Skeletal muscle satellite cell (primary cell): ENCODE results near the gene SEC61G.
A peak's percentile ranks its signal among the peaks of the same experiment; 100 is the strongest.

Experiments
- H3K27me3 ChIP-seq: 2 replicates; pipeline ENCODE4 v1.7.0; 2013; ENCODE audit warnings: low read length; ENCODE audit not compliant: control insufficient read depth, insufficient read depth
- H3K36me3 ChIP-seq: 2 replicates; pipeline ENCODE4 v1.7.0; 2013; ENCODE audit warnings: mild to moderate bottlenecking, control low read depth, low read length; ENCODE audit not compliant: insufficient read depth
- H3K4me1 ChIP-seq: 2 replicates; pipeline ENCODE4 v1.7.0; 2013; ENCODE audit warnings: low read length; ENCODE audit not compliant: control insufficient read depth, insufficient read depth
- H3K4me2 ChIP-seq: 2 replicates; pipeline ENCODE4 v1.7.0; 2013; ENCODE audit warnings: mild to moderate bottlenecking, low read length
- H3K4me3 ChIP-seq: 2 replicates; pipeline ENCODE4 v1.7.0; 2013; ENCODE audit warnings: low read length
- H3K9ac ChIP-seq: 2 replicates; pipeline ENCODE4 v1.7.0; 2013; ENCODE audit warnings: mild to moderate bottlenecking, low read depth, low read length, moderate library complexity
- H3K9me3 ChIP-seq: replicated peaks from 2 replicates; pipeline ENCODE4 v1.7.0; 2013; ENCODE audit warnings: mild to moderate bottlenecking, control low read depth, low read length

Gene SEC61G

DNA sequence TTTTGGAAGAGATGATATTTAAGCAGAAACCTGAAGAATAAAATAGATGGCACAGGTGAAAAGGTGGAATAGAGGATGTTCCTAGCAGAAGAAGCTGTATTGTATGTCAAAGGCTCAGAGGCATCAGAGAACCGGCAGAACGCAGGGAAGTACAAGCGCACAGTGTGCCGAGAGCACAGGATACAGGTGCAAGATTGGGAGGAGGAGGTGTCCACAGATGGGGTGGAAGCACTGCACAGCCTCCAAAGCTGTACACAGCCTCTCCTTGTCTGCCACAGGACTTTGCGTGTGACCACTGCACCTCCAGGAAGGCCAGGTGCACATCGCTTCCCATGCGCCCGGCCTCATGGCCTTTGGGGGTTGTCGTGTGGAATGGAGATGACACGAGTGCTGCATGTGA, 23.3 kb upstream of the SEC61G start:
- H3K4me3 ChIP-seq: no peak overlapping the region
- H3K36me3 ChIP-seq: no peaks in the 10 kb centered on the region
- no peak overlapping the region for H3K4me2 ChIP-seq
- no peaks in the 10 kb centered on the region for H3K27me3 ChIP-seq
- no peak overlapping the region for H3K9ac ChIP-seq
- no peaks in the 10 kb centered on the region for H3K9me3 ChIP-seq
- H3K4me1 ChIP-seq: no peaks in the 10 kb centered on the region

DNA sequence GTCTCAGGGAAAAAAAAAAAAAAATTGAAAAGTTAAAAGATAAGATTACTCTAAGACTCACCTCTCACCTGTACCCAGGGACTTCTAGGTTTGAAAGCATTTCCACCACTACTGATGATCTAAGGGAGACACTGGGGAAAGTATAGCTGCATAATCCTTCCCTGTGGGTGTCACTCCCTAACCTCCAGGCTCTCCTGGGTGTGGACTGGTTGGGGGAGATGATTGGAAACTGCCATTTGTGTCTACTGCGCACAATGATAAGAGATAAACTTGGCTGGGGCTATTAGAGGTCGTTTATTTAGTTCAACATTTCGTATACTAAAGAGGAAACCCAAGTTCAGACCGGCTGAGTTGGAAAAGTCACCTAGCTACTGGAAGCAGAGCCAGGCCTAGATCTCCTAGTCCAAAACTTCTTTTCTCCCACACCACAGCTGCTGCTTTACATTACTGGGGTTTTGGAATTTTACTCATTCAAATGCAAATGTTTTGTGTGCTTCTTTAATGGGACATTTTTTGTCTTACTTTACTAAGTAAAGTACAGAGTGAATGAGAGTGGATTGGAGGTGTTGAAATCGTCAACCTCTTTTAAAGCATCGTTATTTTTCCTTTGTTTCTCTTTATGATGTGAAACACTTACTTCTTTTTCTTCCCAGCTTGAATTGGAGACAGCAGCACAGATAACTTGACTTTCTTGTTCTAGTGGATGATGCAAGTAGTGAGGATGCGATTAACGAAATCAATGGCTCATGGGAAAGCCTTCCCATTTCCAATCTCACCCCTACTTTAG, 22.3 kb upstream of the SEC61G start:
- Histone ChIP-seq H3K9me3 (no peaks in the 10 kb centered on the region), H3K27me3 (no peaks in the 10 kb centered on the region), H3K4me1 (no peaks in the 10 kb centered on the region), H3K36me3 (no peaks in the 10 kb centered on the region), H3K4me2 (no peak overlapping the region), H3K4me3 (no peak overlapping the region), H3K9ac (no peak overlapping the region)

DNA sequence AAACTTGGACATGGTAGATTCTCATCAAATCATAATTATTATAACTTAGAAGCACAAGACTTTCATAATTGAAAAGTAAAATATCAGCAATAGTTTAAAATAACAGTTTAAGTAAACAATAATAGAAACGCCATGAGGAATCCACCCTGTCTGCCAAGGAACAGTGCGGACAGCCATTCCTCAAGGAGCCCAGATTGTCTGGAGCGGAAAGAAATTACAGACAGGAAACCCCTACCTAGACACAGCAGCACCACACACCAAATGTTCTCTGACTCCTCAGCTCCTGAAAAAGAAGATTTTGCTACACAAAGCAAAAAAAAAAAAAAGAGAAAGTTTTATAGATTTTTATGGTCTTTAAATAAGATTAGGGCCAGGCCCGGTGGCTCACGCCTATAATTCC, 21.5 kb upstream of the SEC61G start:
- no peak overlapping the region for H3K9ac ChIP-seq
- no peaks in the 10 kb centered on the region for H3K4me1 ChIP-seq
- H3K9me3 ChIP-seq: no peaks in the 10 kb centered on the region

DNA sequence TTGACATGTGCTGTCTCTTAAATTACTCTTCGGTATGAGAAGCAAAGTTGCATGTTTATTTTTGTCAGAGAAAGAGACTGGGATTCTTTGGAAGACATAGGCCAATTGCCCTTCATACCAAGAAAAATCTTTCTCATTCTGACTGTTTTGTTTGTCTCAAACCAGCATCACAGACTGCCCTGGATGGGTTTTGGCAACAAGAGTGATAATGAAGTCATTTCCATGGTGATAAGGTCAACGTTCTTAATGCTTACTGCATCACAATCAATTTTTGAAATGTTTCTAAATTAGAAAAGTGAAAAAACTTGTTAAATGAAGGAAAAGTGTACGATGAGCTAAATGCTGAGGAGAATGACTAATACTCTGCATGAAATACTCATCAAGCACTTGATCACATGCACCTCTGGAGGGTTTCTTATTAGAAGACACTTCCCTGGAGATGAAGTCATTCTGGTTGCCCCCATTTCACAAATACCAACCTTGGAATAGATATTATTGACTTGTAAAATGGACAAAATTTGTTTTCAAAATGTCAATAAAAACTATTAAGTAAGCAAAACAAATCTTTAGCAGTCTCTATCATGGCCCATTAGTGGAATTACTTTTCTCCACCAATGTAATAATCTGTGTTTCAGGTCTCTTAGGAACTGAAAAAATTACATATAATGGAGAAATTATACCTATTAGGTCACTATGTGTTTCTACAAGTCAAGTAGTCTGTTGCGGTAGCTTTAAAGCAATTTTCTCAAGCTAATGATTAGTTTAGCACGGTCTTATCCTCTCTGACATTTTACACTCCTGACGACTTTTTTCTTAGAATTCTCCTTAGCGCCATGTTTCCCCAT, 19.9 kb upstream of the SEC61G start:
- no peak overlapping the region for H3K4me2 ChIP-seq
- no peaks in the 10 kb centered on the region for H3K27me3 ChIP-seq
- H3K36me3 ChIP-seq: no peaks in the 10 kb centered on the region
- H3K4me3 ChIP-seq: no peak overlapping the region
- H3K9ac ChIP-seq: no peak overlapping the region
- H3K4me1 ChIP-seq: no peaks in the 10 kb centered on the region
- H3K9me3 ChIP-seq: no peaks in the 10 kb centered on the region

More for the DNA sequence above, 21.5 kb upstream of the SEC61G start:
- no peaks in the 10 kb centered on the region for H3K27me3 ChIP-seq
- no peaks in the 10 kb centered on the region for H3K36me3 ChIP-seq
- no peak overlapping the region for H3K4me3 ChIP-seq
- H3K4me2 ChIP-seq: no peak overlapping the region

DNA sequence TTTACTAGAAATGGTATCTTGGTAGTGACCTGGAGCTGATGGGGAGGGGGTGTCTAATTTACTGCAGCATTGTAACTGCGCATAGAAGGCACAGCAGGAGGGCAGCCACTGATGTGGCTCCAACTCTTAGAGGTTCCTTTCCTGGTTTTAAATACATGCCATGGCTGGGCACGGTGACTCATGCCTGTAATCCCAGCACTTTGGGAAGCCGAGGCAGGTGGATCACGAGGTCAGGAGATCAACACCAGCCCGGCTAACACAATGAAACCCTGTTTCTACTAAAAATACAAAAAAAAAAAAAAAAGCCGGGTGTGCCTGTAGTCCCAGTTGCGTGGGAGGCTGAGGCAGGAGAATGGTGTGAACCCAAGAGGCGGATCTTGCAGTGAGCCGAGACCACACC, 19.2 kb upstream of the SEC61G start:
- no peaks in the 10 kb centered on the region for H3K36me3 ChIP-seq
- H3K4me2 ChIP-seq: no peak overlapping the region
- no peak overlapping the region for H3K9ac ChIP-seq
- H3K9me3 ChIP-seq: no peaks in the 10 kb centered on the region
- no peaks in the 10 kb centered on the region for H3K27me3 ChIP-seq
- H3K4me3 ChIP-seq: no peak overlapping the region
- H3K4me1 ChIP-seq: no peaks in the 10 kb centered on the region

DNA sequence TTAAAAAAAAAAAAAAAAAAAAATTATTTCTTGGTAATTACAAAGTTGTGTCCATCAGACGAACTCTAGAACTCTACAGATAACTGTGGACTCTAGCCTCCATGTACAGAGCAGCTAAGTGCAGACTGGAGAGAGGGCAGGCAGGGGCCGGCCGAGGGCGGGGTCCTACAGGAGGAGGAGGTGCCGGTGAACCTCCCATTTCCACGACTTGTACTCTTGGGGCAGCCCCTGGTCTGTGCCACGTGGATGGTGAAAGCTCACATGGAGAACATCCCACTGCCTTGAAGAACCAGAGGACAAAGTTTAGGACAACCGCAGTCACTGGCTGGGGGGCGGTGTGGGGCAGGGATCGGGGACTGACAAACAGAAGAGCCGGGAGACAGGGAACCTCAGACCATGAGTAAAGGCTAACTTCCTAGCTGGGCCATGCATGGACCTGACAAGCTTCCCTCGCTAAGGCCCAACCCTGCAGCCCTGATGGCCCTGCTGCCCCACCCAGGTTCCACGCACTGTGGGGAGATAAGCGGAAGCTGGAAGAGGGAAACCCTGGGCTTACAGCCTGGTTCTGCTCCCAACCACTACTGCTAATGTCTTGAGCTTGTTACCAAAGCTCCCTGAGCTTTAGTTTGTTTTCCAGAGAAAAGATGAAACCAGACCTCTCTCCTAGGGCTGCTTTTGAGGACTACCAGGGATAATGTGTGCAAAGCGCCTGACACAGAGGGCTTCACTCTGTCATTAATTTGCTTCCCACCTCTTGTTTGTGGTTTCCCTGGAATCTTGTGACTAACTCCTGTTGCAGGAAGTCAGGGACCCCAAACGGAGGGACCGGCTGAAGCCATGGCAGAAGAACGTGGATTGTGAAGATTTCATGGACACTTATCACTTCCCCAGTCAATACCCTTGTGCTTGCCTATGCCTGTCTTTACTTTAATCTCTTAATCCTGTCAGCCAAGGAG, 16.1 kb upstream of the SEC61G start:
- H3K9me3 ChIP-seq: no peaks in the 10 kb centered on the region
- no peaks in the 10 kb centered on the region for H3K27me3 ChIP-seq
- no peak overlapping the region for H3K4me3 ChIP-seq
- H3K9ac ChIP-seq: no peak overlapping the region
- H3K4me1 ChIP-seq: no peaks in the 10 kb centered on the region
- H3K36me3 ChIP-seq: no peaks in the 10 kb centered on the region
- no peak overlapping the region for H3K4me2 ChIP-seq

DNA sequence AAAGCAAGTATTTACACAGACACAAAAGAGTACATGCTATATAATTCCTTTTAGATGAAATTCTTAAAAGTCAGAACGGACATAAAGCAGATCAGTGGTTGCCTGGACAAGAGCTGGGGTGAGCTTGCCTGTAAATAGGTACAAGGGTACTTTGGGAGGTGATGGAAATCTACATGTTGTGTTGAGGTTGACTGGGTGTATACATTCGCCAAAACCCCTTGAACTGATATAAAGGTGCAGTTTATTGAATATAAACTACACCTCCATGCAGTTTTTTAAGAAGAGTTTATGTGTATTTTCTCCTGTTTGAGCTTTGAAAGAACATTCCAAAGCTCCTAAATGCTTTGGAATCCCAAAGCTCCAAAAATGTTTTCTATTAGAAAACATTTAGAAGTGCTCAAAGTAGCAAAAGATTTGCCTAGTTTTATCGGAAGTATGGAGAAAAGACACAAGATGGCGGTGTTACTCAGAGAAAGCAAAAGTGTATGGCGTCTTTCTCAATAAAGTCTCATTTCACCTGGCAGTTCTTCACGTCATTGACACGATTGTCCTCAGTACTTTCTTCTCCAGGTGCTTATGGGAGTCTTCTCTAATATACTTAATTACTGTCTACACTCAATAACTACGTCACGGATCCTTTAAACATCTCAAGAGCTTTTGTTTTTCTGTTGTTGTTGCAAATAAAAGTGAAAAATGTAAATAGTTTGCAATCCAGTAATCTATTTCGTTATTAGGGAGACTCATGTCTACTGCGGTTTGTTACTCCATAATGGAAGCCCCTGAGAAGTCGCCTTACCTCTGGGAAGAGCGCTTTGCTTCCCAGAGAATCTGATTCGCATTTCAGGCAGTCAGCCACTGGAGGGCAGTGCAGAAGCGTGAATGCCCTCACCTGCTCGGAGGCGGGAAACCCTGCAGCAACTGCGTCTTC, 14.7 kb upstream of the SEC61G start:
- H3K4me2 ChIP-seq: peak overlapping the region; percentile 92
- no peaks in the 10 kb centered on the region for H3K27me3 ChIP-seq
- peak overlapping the region; percentile 66 for H3K9ac ChIP-seq
- H3K4me1 ChIP-seq: peaks cover 10% of the 10 kb centered on the region
- H3K4me3 ChIP-seq: peak overlapping the region; percentile 66
- no peaks in the 10 kb centered on the region for H3K36me3 ChIP-seq
- H3K9me3 ChIP-seq: no peaks in the 10 kb centered on the region

DNA sequence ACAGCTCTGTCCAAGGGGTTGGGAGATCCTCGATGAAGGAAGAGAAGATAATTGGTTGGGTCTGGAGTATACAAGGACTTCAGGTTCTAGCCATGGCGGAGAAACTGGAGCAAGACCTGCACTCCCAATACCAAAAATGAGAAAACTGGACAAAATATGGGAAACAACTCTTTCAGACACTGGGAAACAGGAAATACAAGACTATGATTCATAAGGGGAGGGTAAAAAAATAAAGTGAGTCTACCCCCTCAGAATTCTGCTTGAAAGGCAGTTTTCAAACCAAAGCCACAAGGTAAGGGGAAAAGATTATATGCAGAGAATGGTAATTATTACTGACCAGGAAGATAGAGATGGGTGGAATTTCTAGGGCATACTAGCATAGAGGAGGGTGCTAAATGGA, 10.2 kb upstream of the SEC61G start:
- Histone ChIP-seq H3K9me3 (no peaks in the 10 kb centered on the region), H3K4me2 (no peak overlapping the region), H3K4me1 (peaks cover 11% of the 10 kb centered on the region), H3K27me3 (no peaks in the 10 kb centered on the region), H3K4me3 (no peak overlapping the region), H3K9ac (no peak overlapping the region), H3K36me3 (no peaks in the 10 kb centered on the region)

DNA sequence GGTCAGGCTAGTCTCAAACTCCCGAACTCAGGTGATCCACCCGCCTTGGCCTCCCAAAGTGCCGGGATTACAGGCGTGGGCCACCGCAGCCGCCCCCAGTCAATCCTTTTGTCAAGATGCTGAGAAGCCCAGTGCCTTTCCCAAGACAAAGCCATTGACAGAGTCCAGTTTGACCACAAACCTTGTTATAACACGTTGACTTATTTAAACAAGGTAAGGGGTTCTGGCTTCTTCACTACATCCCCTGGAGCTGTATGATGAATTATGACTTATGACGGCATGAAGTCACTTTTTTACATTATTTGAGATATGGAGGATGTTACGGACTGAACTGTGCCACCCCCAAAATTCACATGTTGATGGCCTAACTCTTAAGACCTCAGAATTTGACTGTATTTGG, 5.8 kb upstream of the SEC61G start:
- Histone ChIP-seq H3K36me3 (no peaks in the 10 kb centered on the region), H3K9me3 (no peaks in the 10 kb centered on the region), H3K4me1 (peaks cover 14% of the 10 kb centered on the region), H3K4me2 (no peak overlapping the region), H3K9ac (no peak overlapping the region), H3K4me3 (no peak overlapping the region), H3K27me3 (no peaks in the 10 kb centered on the region)

DNA sequence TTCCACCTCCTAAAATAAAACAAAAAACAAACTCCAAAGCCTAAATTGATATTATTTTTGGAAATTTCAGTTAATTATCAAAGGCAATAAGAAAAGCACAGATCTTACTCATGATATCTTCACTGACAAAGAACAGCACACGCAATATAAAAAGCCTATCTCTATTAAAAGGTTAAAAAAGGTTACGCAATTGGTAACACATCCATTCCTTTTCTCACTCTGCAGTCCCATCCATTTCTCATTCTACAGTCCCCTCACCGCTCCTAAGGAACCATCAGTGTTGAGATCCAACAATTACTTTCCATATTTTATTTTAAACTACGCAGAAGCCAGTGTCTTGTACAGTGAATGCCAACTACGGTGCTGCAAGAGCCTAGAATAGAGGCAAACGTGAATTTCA, 1.3 kb downstream of the SEC61G start:
- Histone ChIP-seq H3K9me3 (no peaks in the 10 kb centered on the region), H3K27me3 (no peaks in the 10 kb centered on the region), H3K4me2 (peak overlapping the region; percentile 94), H3K9ac (peak overlapping the region; percentile 100), H3K4me3 (peak overlapping the region; percentile 96), H3K4me1 (peaks cover 16% of the 10 kb centered on the region), H3K36me3 (peaks cover 29% of the 10 kb centered on the region)
